NOMO-1 treated with dmso at 0.1 percent for 144 hours (cell line): Measurements from ENCODE around the gene LNP1.
"Not testable (repeated sequence)": the region's sequence is repeated elsewhere in the genome, so short reads cannot be mapped to it uniquely, and the experiment has no call there.

Experiments
- DNase-seq: peaks from one replicate; lab custom pipeline; 2025; ENCODE audit not compliant: unreplicated experiment; lab: John Stamatoyannopoulos, UW

The LNP1 gene

GRCh38 chr3:100400780-100401673, at the start of gene LNP1, which contains the start of gene TOMM70:
Gene LNP1 (plus strand): TSS chr3:100401539. CDS start chr3:100429730, 28,191 bp downstream.
Gene TOMM70 (minus strand): TSS chr3:100401089. CDS start chr3:100400949, 140 bp downstream.
- DNase-seq, result peak; percentile 93

- DNase-seq, result not testable (repeated sequence)
Observed at GRCh38 chr3:100351770-100352169, 49.6 kb upstream of the LNP1 start.

DNA sequence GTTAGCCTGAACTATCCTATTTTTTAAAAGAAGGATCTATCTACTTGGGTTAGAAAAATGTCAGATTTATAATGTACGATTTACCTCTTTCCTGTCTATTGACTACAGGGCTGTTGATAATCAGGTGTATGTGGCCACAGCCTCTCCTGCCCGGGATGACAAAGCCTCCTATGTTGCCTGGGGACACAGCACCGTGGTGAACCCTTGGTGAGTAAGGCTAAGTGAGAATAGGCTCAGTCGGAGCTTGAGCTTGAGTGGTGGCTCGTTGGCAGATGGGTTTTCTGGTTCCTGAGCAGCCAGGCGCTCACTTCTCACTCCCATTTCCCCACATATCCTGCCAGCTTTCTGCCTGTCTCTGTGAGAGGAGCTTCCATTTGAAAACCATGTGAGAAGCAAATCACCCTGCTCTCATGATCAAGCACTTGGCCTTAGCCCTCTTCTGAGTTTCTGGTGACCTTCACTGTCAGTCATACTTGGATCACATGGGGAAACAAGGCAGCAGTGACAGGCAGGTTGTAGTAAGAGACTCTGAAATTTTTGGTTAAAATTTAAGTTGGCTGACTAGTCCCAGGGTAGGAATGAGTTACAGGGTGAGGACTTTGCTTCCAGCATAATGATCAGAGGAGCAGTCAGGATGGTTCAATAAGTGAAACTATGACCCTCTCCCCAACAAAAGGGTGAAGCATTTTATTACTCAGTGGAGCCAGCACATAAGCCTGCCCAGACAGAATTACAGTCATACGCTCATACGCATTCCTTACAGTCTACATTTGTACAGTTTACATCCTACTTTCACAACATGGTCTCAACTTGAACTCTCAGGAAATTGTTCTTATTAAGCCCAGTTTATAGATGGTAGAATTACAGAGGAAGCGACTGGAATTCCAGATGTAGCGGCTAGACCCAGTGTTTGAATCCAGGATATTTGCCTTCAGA, 48.8 kb upstream of the LNP1 start:
- no peak for DNase-seq

DNA sequence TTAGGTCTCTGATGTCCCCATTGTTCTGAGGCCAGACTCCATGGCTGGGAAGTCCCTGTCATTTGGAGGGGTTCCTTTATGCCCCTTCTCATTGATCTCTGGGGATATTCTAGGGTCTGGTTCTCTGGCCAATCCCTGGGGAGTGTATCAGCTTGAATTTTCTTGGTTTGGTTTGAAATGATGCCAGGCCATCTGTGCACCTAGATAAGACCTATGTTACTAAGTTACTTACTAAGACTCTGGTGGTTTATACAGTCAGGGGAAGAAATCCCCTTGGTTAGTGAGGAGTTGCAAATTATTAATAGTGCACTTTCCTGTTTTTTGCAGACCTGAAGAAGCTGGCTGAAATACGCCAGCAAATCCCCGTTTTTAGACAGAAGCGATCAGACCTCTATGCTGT, 46.5 kb upstream of the LNP1 start:
- DNase-seq, result no peak

DNA sequence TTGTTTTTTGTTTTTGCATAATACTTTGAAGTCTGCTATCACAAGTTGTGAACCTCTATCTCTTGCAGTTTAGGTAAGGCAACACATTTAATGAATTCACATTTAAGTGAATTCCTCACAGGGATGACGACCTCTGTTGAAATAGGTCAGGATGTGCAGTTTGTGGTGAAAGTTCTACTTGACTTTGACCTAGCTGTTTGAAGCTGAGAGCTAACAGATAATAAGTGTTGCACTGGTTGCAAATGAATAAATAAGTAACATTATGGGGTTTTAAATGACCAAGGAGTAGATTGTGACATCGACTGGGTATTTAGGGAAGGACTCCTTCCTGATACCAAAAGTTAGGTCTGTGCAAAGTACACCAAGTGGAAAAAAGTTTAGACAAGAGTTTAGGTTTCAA, 42.9 kb upstream of the LNP1 start:
- DNase-seq, result no peak

- DNase-seq, result no peak
Observed at GRCh38 chr3:100359035-100359434, 42.3 kb upstream of the LNP1 start.

DNA sequence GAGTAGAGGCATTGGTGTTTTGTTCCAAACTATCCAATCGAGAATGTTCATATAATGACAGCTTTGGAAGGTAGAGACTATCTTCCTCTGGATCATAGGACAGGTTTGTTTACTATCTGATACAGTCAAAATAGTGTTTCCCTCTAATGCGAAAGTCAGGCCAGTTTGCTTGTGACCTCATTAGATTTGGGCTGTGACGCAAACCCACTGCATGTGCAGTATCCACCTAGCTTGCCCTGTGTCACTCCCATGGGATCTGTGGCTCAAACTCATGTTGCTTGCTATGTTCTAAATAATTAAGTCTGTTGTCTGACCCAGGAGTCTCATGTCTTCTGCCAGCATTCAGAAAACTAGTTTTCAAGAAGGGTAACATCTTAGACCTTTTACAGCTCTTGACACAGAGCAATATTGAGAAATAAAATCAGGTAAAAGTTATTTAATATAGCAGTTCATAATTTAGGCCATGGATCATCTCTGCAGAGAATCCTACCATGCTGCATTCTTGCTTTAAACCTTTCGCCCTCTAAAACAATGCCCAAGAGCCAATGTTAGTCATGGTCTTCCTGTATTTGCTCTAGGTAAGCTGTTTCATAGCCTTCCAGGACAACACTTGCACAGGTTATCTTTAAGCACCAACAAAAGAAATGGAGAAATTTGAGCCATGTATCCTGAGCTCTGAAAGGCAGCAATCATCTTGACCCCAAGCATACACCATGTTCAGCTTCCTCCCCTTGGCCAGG, 40.4 kb upstream of the LNP1 start:
- no peak for DNase-seq

DNA sequence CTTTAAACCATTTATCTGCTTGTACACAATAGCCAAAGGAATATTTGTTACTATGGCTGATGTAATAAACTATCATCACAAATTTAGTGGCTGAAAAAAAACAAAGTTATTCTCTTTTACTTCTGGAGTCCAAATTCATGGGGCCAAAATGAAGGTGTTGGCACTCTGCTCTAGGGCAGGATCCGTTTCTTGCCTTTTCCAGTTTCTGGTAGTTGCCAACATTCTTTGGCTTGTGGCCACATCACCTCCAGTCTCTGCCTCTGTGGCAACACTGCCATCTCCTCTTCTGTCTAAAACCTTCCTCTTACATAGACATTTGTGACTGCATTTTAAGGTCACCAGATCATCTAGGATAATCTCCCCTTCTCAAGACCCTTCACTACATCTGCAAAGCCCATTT, 39.4 kb upstream of the LNP1 start:
- no peak for DNase-seq

- no peak for DNase-seq
Observed at GRCh38 chr3:100364421-100364820, 36.9 kb upstream of the LNP1 start.

DNA sequence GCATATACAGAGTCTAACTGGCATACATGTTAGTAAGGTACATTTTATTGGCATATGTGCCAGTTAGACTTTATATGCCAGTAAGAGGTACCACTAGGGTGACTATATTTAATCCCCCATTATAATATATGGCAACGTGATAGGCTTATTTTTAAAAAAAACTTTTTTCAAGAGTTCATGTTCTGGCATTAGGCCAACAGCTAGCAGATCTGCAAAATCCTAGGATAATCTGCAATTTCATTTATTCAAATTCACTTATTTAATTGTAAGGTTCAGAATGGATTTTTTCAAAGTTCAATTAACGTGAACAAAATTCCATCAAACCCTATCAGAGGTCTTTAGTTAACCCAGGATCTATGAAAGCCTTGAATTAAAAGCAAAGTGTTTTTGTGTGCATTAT, 34.9 kb upstream of the LNP1 start:
- DNase-seq, result no peak

DNA sequence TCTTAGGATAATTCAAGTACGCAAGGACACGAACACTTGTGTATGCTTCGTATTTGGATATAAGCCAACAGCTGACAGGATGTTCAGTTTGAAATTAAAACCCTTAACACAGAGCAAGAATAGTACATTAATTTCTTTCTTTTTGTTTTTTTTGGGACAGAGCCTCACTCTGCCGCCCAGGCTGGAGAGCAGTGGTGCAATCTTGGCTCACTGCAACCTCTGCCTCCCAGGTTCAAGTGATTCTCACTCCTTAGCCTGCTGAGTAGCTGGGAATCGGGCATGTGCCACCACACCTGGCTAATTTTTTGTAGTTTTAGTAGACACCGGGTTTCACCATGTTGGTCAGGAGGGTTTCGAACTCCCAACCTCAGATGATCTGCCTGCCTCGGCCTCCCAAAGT, 32.9 kb upstream of the LNP1 start:
- no peak for DNase-seq

- no peak for DNase-seq
Observed at GRCh38 chr3:100370756-100371155, 30.6 kb upstream of the LNP1 start.

- DNase-seq, result no peak
Observed at GRCh38 chr3:100374521-100374920, 26.8 kb upstream of the LNP1 start.

DNA sequence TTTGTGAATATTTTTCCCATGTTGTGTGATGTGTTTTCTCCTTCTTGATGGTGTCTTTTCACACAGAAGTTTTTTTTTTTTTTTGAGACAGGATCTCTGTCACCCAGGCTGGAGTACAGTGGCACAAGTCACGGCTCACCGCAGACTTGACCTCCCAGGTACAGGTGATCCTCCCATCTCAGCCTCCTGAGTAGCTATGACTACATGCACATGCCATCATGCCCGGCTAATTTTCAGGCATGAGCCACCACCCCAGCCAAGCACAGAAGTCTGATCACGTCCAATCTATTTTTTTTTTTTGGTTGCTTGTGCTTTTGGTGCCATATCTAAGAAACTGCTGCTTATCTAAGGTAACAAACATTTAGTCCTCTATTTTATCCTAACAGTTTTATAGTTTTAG, 25.0 kb upstream of the LNP1 start:
- no peak for DNase-seq

- DNase-seq, result no peak
Observed at GRCh38 chr3:100384733-100385525, 16.4 kb upstream of the LNP1 start.

DNA sequence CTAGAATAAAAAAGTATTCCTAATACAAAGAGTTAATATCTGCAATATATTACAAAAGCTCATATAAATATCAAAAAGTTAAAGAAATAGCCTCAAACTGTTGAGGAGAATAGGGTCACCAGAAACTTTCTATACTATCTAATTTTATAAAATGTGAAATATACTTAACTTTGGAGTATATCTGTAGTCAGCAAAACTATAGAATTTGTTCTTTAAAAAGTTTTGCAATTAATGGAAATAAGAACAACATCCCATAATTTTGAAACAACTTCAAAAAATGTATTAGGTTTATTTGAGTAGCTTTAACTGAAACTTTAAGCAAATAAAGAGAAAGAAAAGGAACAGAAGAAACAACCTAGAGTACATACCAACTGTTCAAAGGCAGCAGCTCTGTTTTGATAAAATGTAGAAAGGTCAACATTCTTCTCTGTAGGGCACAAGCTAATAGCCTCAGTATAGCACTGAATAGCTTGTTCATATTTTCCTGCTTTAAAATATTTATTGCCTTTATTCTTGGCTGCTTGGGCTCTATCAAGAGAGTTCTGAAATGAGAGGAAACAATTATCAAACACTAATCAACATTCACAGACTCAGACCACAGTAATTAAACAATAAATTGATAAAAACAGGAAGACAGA, 14.8 kb upstream of the LNP1 start:
- no peak for DNase-seq

GRCh38 chr3:100389025-100389424, 12.3 kb upstream of the LNP1 start:
- no peak for DNase-seq

GRCh38 chr3:100395679-100396431, 5.5 kb upstream of the LNP1 start:
- DNase-seq, result no peak

- DNase-seq, result no peak
Observed at GRCh38 chr3:100396967-100397366, 4.4 kb upstream of the LNP1 start.
